Lower lobe of right lung (tissue), 2 donors: ENCODE measurements around the gene MRNIP. TPM values are rescaled to one million over a fixed set of nuclear protein-coding genes. Genes with fewer than 3 reads are reported as not detected.
"Not testable (repeated sequence)": the region's sequence is repeated elsewhere in the genome, so short reads cannot be mapped to it uniquely, and the experiment has no call there.

ENCODE experiments used
- ATAC-seq, 2 donors: fragments of 200-7000 bp; cut with Tn5 transposase; one replicate each; pipeline ENCODE4 v1.9.1; 2020 to 2022; ENCODE audit warnings: mild to moderate bottlenecking in 2 of 2, moderate library complexity in 2 of 2
- DNase-seq: peaks from one replicate; pipeline ENCODE4 v3.0.0-alpha.2; 2020
- H3K27ac ChIP-seq: fragments of 200-600 bp; one replicate; pipeline ENCODE4 v1.8.0; 2022
- H3K27me3 ChIP-seq: fragments of 200-600 bp; one replicate; pipeline ENCODE4 v1.8.0; 2022; ENCODE audit warnings: low read depth
- H3K36me3 ChIP-seq: fragments of 200-600 bp; one replicate; pipeline ENCODE4 v1.8.0; 2022; ENCODE audit warnings: mild to moderate bottlenecking
- H3K4me1 ChIP-seq: fragments of 200-600 bp; one replicate; pipeline ENCODE4 v1.8.0; 2022
- H3K4me3 ChIP-seq: fragments of 200-600 bp; one replicate; pipeline ENCODE4 v1.8.0; 2022; ENCODE audit warnings: mild to moderate bottlenecking
- H3K9me3 ChIP-seq: fragments of 200-600 bp; one replicate; pipeline ENCODE4 v1.8.0; 2022
- CTCF ChIP-seq: fragments of 200-600 bp; IDR thresholded peaks from one replicate; pipeline ENCODE4 v1.8.0; 2022; ENCODE audit warnings: antibody characterized with exemption, mild to moderate bottlenecking
- intact Hi-C: fragments of 100-400 bp; cut with DNase I; formaldehyde crosslinking; loops from one replicate; pipeline ENCODE4 v1.11.0; 2022
- total RNA-seq: library from RNA; stranded (reverse); fragmentation: NEBNext Ultra II Directional; extraction: Animal tissue kit (Norgen Biotek cat#: 25700); gene quantifications from one replicate; pipeline ENCODE4 v1.2.1, GENCODE V29; 2021
- donor health status: DM: no; HTN: yes; CAD: no; lungs with severe emphysema.

Gene MRNIP
- total RNA-seq, 1 donor from 2014 or later: 25.0 TPM

DNA sequence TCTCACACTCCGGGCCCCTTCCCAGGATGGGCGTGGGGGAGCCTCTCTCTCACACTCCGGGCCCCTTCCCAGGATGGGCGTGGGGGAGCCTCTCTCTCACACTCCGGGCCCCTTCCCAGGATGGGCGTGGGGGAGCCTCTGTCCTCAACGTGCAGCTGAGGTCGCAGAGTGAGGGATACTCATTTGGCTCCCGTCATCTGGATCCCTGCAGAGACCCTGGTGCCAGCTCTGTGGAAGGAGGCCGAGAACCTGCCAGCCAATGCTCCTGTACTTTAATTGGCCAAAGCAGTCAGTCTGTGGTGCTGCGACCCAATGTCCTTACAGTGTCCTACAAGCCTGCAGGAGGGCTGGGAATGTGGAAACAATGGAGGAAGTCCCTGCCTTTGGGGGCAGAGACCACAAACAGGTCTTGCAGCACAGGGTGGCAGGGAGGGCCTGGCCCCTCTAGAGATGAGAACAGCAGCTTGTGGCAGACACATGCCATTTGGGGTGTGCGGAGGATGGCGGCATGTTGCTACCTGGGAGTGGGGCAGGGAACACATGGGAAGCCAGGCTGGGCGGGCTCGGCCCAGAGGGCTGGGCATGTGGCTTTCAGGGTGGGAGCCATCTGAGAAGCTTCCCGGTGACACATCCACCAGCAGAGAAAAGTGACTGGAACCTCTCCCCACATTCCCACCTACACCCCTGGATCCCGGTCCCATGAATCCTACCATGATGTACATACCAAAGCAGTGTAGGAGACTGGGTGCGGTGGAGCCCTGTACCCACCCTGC lies 13.6 kb upstream of the MRNIP start:
- Histone ChIP-seq H3K27ac (no peak overlapping the region), H3K4me1 (no peaks in the 10 kb centered on the region), H3K9me3 (no peaks in the 10 kb centered on the region), H3K4me3 (no peak overlapping the region), H3K27me3 (no peaks in the 10 kb centered on the region), H3K36me3 (peaks cover 79% of the 10 kb centered on the region)
- DNase-seq (peak; percentile 24), ATAC-seq (no peak)
- intact Hi-C loops: no loop called here
- TF ChIP-seq CTCF: no peak

- H3K27me3 ChIP-seq, DNase-seq, ATAC-seq, H3K4me1 ChIP-seq, H3K4me3 ChIP-seq, H3K9me3 ChIP-seq, H3K27ac ChIP-seq, intact Hi-C loops: not testable (repeated sequence)
- peaks cover 83% of the 10 kb centered on the region for H3K36me3 ChIP-seq
Observed at GRCh38 chr5:179871533-179871932, 12.9 kb upstream of the MRNIP start.

DNA sequence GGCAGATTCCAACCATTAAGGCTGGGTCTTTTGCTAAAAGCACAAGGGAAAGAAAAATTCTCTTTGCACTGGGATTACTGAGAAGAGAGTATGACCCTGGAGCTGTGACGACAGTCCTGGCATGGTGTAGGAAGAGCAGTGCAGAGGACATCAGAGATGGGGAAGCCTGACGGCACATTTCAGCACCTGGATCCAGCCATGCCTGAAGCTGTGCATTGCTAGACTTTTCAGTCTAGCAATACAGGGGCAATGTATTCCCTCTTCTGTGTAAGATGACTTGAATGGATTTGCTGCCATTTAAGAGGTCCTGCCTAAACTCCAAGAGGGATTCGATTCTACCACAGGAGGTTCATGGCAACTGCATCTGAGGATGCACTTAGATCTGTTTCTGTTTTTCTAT lies 12.3 kb upstream of the MRNIP start:
- ATAC-seq: no peak
- intact Hi-C loops: no loop called here
- DNase-seq: no peak
- TF ChIP-seq CTCF: no peak
- H3K4me1 ChIP-seq: no peaks in the 10 kb centered on the region
- no peaks in the 10 kb centered on the region for H3K9me3 ChIP-seq
- H3K36me3 ChIP-seq: peaks cover 82% of the 10 kb centered on the region
- no peak overlapping the region for H3K4me3 ChIP-seq
- no peak overlapping the region for H3K27ac ChIP-seq
- H3K27me3 ChIP-seq: no peaks in the 10 kb centered on the region

GRCh38 chr5:179870403-179870903 lies 11.8 kb upstream of the MRNIP start:
- peak; percentile 41 for TF ChIP-seq CTCF
- H3K36me3 ChIP-seq: peaks cover 81% of the 10 kb centered on the region
- H3K4me1 ChIP-seq: no peaks in the 10 kb centered on the region
- intact Hi-C loops: no loop called here
- DNase-seq: peak; percentile 79
- peak; percentile 54 to 75 for ATAC-seq
- H3K9me3 ChIP-seq: no peaks in the 10 kb centered on the region
- H3K27me3 ChIP-seq: no peaks in the 10 kb centered on the region
- H3K27ac ChIP-seq: no peak overlapping the region
- H3K4me3 ChIP-seq: no peak overlapping the region

DNA sequence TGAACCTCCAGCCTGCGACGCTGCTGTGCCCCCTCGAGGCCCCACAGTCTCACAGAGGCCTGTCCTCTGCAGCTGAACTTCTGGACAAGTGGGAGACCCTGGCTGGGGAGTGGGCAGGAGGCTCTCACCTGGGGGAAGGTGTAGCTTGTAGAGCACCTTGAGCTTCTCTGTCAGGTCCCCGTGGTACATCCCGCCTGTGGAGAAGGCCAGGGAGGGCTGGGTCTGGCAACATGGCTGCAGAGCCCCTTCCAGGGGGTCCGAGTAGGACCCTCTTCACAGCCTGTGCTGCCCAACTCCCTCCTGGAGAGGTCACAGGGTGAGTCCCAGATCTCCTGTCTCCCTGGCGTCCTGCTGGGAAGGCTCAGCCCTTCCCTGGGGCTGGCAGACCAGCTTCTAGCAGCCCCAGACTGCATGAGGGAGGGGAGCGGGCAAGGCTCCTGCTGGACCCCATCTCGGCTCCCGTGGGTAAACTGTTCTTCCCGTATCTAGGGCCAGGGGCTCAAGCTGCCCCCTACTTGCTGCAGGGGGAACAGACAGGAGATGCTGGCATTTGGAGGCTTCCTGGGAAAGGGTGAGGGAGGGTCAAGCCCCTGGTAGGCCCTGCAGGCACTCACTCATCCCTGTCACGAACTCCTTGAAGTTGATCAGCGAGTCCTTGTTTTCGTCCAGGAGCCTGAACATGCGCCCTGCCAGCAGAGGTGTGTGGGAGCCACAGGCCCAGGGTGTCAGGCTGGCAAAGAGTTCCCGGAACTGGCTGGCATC lies 11.2 kb upstream of the MRNIP start:
- intact Hi-C loops: no loop called here
- Histone ChIP-seq H3K36me3 (peaks cover 81% of the 10 kb centered on the region), H3K9me3 (no peaks in the 10 kb centered on the region), H3K27ac (no peak overlapping the region), H3K4me1 (no peaks in the 10 kb centered on the region), H3K27me3 (no peaks in the 10 kb centered on the region), H3K4me3 (no peak overlapping the region)
- DNase-seq (no peak), ATAC-seq (no peak)
- no peak for TF ChIP-seq CTCF

DNA sequence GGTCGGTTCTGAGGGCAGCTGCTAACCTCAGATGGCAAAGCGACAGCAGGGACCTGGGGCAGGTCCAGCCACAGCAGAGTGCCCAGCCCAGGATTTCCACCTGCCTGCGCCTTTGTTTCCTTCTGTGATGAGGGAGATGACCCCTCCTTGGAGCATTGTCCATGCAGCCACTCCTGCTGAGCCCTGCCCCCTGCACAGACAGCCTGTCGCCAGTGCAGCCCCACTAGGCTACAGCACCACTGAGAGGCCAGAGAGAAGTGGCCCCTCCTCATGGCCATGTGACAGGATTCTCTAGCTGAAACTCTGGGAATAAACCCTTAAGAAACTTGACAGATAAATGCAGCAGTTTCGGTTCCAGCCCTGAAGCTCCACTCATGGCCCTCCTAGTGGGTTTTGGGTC lies 10.5 kb upstream of the MRNIP start:
- TF ChIP-seq CTCF: no peak
- peaks cover 81% of the 10 kb centered on the region for H3K36me3 ChIP-seq
- no peaks in the 10 kb centered on the region for H3K27me3 ChIP-seq
- no peak for ATAC-seq
- no peak overlapping the region for H3K27ac ChIP-seq
- H3K4me3 ChIP-seq: no peak overlapping the region
- H3K9me3 ChIP-seq: no peaks in the 10 kb centered on the region
- no peak for DNase-seq
- no peaks in the 10 kb centered on the region for H3K4me1 ChIP-seq
- intact Hi-C loops: no loop called here
